Heart left ventricle (tissue), 16 donors: ENCODE measurements around the gene EPO. TPM values are rescaled to one million over a fixed set of nuclear protein-coding genes. Genes with fewer than 3 reads are reported as not detected.

Source experiments
- ATAC-seq, 4 donors: fragments of 200-7000 bp; cut with Tn5 transposase; one replicate each; pipeline ENCODE4 v1.9.1; 2020 to 2022; ENCODE audit warnings: moderate library complexity in 4 of 4, mild to moderate bottlenecking in 3 of 4, moderate number of reproducible peaks in 1 of 4
- DNase-seq, 5 donors: peaks; one replicate each; pipeline ENCODE4 v3.0.0-alpha.2; 2020
- H3K27ac ChIP-seq, 12 donors: fragments of 200-600 bp; sonication (generic) in 4 of 12; one replicate each; pipeline versions ENCODE4 v1.5.0 to v1.8.0; 2016 to 2022; ENCODE audit warnings: mild to moderate bottlenecking in 2 of 12
- H3K27me3 ChIP-seq, 9 donors: fragments of 200-600 bp; sonication (generic) in 2 of 9; one replicate each; pipeline versions ENCODE4 v1.5.1 to v1.8.0; 2016 to 2022; ENCODE audit warnings: mild to moderate bottlenecking in 3 of 9
- H3K36me3 ChIP-seq, 9 donors: fragments of 200-600 bp; sonication (generic) in 2 of 9; one replicate each; pipeline versions ENCODE4 v1.5.0 to v1.8.0; 2018 to 2022; ENCODE audit warnings: mild to moderate bottlenecking in 2 of 9
- H3K4me1 ChIP-seq, 12 donors: fragments of 200-600 bp; sonication (generic) in 4 of 12; one replicate each; pipeline versions ENCODE4 v1.5.0 to v1.8.0; 2016 to 2022; ENCODE audit warnings: mild to moderate bottlenecking in 3 of 12
- H3K4me3 ChIP-seq, 12 donors: fragments of 200-600 bp; sonication (generic) in 4 of 12; one replicate each; pipeline versions ENCODE4 v1.5.0 to v1.8.0; 2017 to 2022; ENCODE audit warnings: mild to moderate bottlenecking in 9 of 12, moderate library complexity in 4 of 12
- H3K9me3 ChIP-seq, 12 donors: fragments of 200-600 bp; sonication (generic) in 4 of 12; one replicate each; pipeline versions ENCODE4 v1.5.0 to v1.8.0; 2016 to 2022; ENCODE audit warnings: mild to moderate bottlenecking in 1 of 12
- POLR2A ChIP-seq, 2 donors: fragments of 450-650 bp; IDR thresholded peaks; one replicate each; pipeline ENCODE4 v1.6.1; 2017; ENCODE audit warnings: antibody characterized with exemption in 2 of 2, mild to moderate bottlenecking in 2 of 2, moderate library complexity in 2 of 2
- WGBS, 4 donors: extraction: QIAGEN DNeasy Blood & Tissue Kit in 2 of 4; methylation state at CpG; one replicate each; pipeline versions ENCODE4 v1.1.5 to v1.1.7; 2013 to 2018; 5-methylcytosine and 5-hydroxymethylcytosine counted together
- intact Hi-C, 10 donors: fragments of 100-400 bp; cut with DNase I; formaldehyde crosslinking; loops; one replicate each; pipeline versions ENCODE4 v1.11.1 to v1.14.2; 2022
- polyA plus RNA-seq, 2 donors: library from polyadenylated mRNA; stranded (reverse); fragments of 200-250 nt; gene quantifications; one replicate each; pipeline ENCODE4 v1.2.3, GENCODE V29; 2013
- total RNA-seq, 9 donors: library from RNA; depleted of rRNA in 2 of 9; stranded (reverse); fragments of >200 nt in 2 of 9; fragmentation: NEBNext Ultra II Directional in 3 of 9; extraction: Animal tissue kit (Norgen Biotek cat#: 25700) in 3 of 9; gene quantifications; one replicate each; pipeline versions ENCODE4 v1.1.0 to v1.2.4, GENCODE V29; 2016 to 2023
- TF ChIP-seq, protein P1 (sequence below), 12 donors: fragments of 200-600 bp; sonication (generic) in 4 of 12; IDR thresholded peaks; one replicate each; pipeline versions ENCODE4 v1.5.0 to v1.8.0; 2018 to 2022; ENCODE audit warnings: antibody characterized with exemption in 12 of 12, mild to moderate bottlenecking in 5 of 12
- donor health status: ischemic (EF 13 %, LVEDD 7.1; RV severe dilation, severe dysfunction).
- donor health status: healthy with polysubstance abuse.
- donor health status: DM: no; HTN: yes; CAD: no.
- donor health status: DM: no; HTN: no; CAD: no.
- donor health status: ischemic (EF 25% LVEDD 6.9; RV normal size, moderate dysfunction).
- donor health status: ischemic (EF 25% LVEDD 5.7; RV mildly dilated, moderate dysfunction).
- donor health status: healthy.
- donor health status: DM: yes; HTN: yes; CAD: no.
- donor health status: ischemic (EF 35%, LVEDD 5.7; RV mildly dilated, moderate dysfunction).
- donor health status: nonischemic (EF 11% LVEDD 7.7; RV severe dilation, severe dysfunction).
- donor health status: DM: yes; HTN: yes; CAD: no.
- donor health status: PGD.
- donor health status: ischemic (EF 29% LVEDD 5.4; RV normal size, mild dysfunction).
- donor health status: nonischemic (EF 23%, LVEDD 6.1; RV moderate dilation, normal function).

EPO gene
- total and polyA plus RNA-seq, 11 donors: not detected

DNA sequence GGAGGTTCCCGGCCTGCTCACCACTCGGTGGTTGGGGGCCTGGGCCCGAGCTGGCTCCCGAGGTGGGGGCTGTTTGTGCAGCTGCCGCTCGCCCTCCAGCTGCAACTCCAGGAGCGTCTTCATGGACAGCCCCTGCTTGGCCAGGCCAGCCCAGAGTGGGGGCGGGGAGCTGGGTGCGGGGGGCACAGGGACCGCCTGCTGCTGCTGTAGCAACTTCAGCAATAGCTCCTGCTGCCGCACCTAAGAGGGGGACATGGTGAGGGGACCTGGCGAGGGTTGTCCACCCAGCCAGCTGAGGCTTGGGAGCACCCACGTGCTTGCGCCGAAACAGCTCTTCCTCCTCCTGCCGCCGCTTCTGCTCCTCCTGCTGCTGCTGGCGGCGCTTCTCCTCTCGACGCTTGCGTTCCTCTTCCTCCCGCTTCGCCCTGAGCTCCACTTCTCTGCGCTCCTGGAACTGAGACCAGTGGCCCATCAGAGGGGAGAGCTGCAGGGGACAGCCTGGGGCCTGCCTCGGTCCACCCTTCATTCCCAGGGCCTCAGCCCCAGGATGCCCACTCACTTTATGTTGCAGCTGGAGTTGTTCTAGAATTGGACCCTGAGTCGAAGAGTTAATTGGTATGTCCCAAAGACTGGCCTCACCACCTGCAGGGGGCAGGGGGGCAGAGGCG is 37.1 kb upstream of the EPO start:
- H3K9me3 ChIP-seq: no peaks in the 10 kb centered on the region
- 86 to 90% (median 89%) methylated on average over 22 to 28 of the region's 28 CpGs for WGBS, 4 donors
- intact Hi-C loops: loop anchor here in 1 of 10 donors (5.0 kb wide), 1 partner anchor 211 kb away; no protein-coding TSS in a partner anchor
- no peaks in the 10 kb centered on the region for H3K27me3 ChIP-seq
- peaks cover 0 to 21% (median 8%) of the 10 kb centered on the region in 12 donors for H3K4me1 ChIP-seq
- peak in 1 of 5 donors; percentile 57 for DNase-seq
- TF ChIP-seq, protein P1, sequence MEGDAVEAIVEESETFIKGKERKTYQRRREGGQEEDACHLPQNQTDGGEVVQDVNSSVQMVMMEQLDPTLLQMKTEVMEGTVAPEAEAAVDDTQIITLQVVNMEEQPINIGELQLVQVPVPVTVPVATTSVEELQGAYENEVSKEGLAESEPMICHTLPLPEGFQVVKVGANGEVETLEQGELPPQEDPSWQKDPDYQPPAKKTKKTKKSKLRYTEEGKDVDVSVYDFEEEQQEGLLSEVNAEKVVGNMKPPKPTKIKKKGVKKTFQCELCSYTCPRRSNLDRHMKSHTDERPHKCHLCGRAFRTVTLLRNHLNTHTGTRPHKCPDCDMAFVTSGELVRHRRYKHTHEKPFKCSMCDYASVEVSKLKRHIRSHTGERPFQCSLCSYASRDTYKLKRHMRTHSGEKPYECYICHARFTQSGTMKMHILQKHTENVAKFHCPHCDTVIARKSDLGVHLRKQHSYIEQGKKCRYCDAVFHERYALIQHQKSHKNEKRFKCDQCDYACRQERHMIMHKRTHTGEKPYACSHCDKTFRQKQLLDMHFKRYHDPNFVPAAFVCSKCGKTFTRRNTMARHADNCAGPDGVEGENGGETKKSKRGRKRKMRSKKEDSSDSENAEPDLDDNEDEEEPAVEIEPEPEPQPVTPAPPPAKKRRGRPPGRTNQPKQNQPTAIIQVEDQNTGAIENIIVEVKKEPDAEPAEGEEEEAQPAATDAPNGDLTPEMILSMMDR (IDR thresholded peaks at IDR 0.05): no peak
- TF ChIP-seq POLR2A (IDR thresholded peaks at IDR 0.05): no peak
- no peak overlapping the region for H3K4me3 ChIP-seq
- no peak overlapping the region for H3K27ac ChIP-seq
- no peak for ATAC-seq
- H3K36me3 ChIP-seq: peaks cover 3 to 98% (median 95%) of the 10 kb centered on the region in 9 donors

DNA sequence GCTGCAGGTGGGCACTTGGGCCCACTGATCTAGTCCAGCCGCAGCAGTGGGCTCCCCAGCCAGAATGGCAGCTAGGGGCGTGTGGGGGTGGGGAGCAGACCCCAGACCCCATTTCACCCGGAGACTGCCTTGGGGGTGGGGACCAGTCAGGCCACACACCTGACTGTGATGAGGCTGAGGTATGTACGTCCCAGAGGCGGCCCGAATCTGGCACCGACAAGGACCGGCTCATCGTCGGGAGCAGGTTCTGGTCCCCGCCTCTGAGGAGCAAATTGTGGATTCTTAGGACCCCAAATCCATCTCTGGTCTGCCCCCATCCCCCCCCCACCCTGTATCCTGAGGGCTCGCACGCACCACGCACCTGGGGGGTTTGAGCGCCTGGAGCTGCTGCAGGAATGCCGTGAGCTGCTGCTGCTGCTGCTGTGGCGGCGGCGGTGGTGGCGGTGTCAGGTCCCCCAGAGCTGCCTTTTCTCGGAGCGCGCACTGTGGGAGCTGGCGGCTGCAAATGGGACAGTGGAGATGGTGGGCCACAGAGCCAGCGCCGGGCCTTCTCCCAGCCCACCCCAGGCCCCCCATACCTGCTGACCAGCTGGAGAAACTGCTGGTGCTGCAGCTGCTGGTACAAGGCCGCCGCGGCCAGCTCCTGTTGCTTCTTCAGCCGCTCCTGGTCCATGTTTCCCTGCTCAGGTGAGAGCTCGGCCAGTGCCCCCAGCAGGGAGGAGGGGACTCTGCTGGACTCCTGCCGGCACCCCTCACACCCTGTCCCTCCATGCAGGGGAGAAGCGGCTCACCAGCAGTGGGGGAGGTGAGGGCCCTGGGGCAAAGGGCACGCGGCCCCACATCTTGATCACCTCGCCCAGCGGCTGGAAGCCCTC is 36.4 kb upstream of the EPO start:
- intact Hi-C loops: loop anchor here in 1 of 10 donors (5.0 kb wide), 1 partner anchor 212 kb away; no protein-coding TSS in a partner anchor
- H3K36me3 ChIP-seq: peaks cover 3 to 97% (median 93%) of the 10 kb centered on the region in 9 donors
- DNase-seq (peak in 1 of 5 donors; percentile 64), ATAC-seq (no peak)
- H3K27ac ChIP-seq: no peak overlapping the region
- H3K4me1 ChIP-seq: peaks cover 0 to 26% (median 12%) of the 10 kb centered on the region in 12 donors
- H3K27me3 ChIP-seq: no peaks in the 10 kb centered on the region
- TF ChIP-seq POLR2A (IDR thresholded peaks at IDR 0.05): no peak
- TF ChIP-seq, protein P1 (IDR thresholded peaks at IDR 0.05): no peak
- WGBS, 4 donors: 89 to 94% (median 93%) methylated on average over 14 to 37 of the region's 37 CpGs
- no peak overlapping the region for H3K4me3 ChIP-seq
- no peaks in the 10 kb centered on the region for H3K9me3 ChIP-seq

DNA sequence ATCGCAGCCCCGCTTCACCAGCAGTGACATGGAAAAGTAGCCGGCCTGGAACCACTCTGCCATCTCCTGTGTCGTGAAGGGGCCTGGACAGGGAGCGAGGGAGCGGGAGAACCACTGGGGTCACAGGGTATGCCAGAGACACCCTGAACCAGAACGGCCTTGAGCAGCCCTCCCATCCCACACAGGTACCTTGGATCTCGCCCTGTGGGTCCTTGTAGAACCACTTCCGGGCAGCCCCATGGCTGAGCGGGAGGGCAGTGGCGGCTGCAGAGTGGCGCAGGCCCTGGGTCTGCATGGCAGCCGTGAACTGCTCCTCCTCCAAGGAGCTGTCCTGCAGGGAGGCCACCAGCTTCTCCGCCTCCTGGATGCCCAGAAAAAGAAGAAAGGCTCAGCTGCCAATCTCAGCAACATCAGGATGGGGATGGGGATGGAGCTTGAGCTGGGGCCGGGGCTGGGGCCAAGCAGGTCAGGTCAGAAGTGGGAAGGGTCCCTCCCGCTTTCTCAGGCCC is 35.7 kb upstream of the EPO start:
- H3K4me3 ChIP-seq: no peak overlapping the region
- ATAC-seq (no peak), DNase-seq (peak in 1 of 5 donors; percentile 26)
- H3K9me3 ChIP-seq: no peaks in the 10 kb centered on the region
- peaks cover 0 to 29% (median 12%) of the 10 kb centered on the region in 12 donors for H3K4me1 ChIP-seq
- TF ChIP-seq POLR2A (IDR thresholded peaks at IDR 0.05): no peak
- TF ChIP-seq, protein P1 (IDR thresholded peaks at IDR 0.05): no peak
- no peak overlapping the region for H3K27ac ChIP-seq
- whole genome bisulfite sequencing, 4 donors: 91 to 94% (median 92%) methylated on average over 13 to 16 of the region's 16 CpGs
- H3K27me3 ChIP-seq: no peaks in the 10 kb centered on the region
- H3K36me3 ChIP-seq: peaks cover 3 to 94% (median 88%) of the 10 kb centered on the region in 9 donors
- intact Hi-C loops: loop anchor here in 3 of 10 donors (5.0 kb wide), 3 partner anchors 62 to 212 kb away; no protein-coding TSS in a partner anchor
